K562 (cell line): ENCODE measurements around the gene SLC22A23. TPM values are rescaled to one million over a fixed set of nuclear protein-coding genes. Genes with fewer than 3 reads are reported as not detected.
A peak's percentile ranks its signal among the peaks of the same experiment; 100 is the strongest.

Source experiments
- DPF2 ChIP-seq: fragments of 450-650 bp; IDR thresholded peaks from 2 replicates; pipeline ENCODE4 v1.6.1; 2016
- EWSR1 ChIP-seq: fragments of 450-650 bp; IDR thresholded peaks from 2 replicates; pipeline ENCODE4 v1.6.1; 2018; ENCODE audit warnings: borderline replicate concordance, mild to moderate bottlenecking, low read depth, moderate library complexity; ENCODE audit not compliant: partially characterized antibody
- FOXJ3 ChIP-seq: sonication (generic); formaldehyde crosslinking; IDR thresholded peaks from 2 replicates; pipeline ENCODE4 v1.4.0; 2020; ENCODE audit warnings: mild to moderate bottlenecking, missing genetic modification reagents
- GABPB2 ChIP-seq: fragments of 250-450 bp; sonication (Bioruptor Pico); conservative IDR thresholded peaks from 2 replicates; pipeline ENCODE4 v1.5.1; 2021; ENCODE audit warnings: mild to moderate bottlenecking
- MAZ ChIP-seq, 2 experiments: fragments of 450-650 bp in 1 of 2; sonication (generic) in 1 of 2; formaldehyde crosslinking; IDR thresholded peaks in 1 of 2; conservative IDR thresholded peaks in 1 of 2; 2 replicates each; pipeline versions ENCODE4 v1.4.0 to v1.5.0; 2020; ENCODE audit warnings: mild to moderate bottlenecking in 1 of 2, missing genetic modification reagents in 1 of 2
- MCM3 ChIP-seq: fragments of 450-650 bp; IDR thresholded peaks from 2 replicates; pipeline ENCODE4 v1.6.1; 2016
- MIER1 ChIP-seq: fragments of 450-650 bp; IDR thresholded peaks from 2 replicates; pipeline ENCODE4 v1.6.1; 2016; ENCODE audit warnings: antibody characterized with exemption, mild to moderate bottlenecking, low read depth
- MLLT1 ChIP-seq, 2 experiments: fragments of 450-650 bp; IDR thresholded peaks; 2 replicates each; pipeline ENCODE4 v1.6.1; 2016
- MNT ChIP-seq, 2 experiments: fragments of 450-650 bp; conservative IDR thresholded peaks; 2 replicates each; pipeline ENCODE4 v1.6.1; 2017; ENCODE audit warnings: mild to moderate bottlenecking in 2 of 2, moderate library complexity in 2 of 2
- NFE2 ChIP-seq: IDR thresholded peaks from 2 replicates; pipeline ENCODE4 v1.6.1; 2014; ENCODE audit warnings: antibody characterized with exemption, low read depth
- PCBP1 ChIP-seq: fragments of 200-400 bp; formaldehyde crosslinking; IDR thresholded peaks from 2 replicates; pipeline ENCODE4 v1.6.1; 2018; ENCODE audit warnings: mild to moderate bottlenecking, low read depth, low read length; ENCODE audit not compliant: poor library complexity, severe bottlenecking
- POLR2A ChIP-seq: fragments of 450-650 bp; conservative IDR thresholded peaks from 2 replicates; pipeline ENCODE4 v1.6.1; 2016
- POU5F1 ChIP-seq: fragments of 150-350 bp; IDR thresholded peaks from 2 replicates; pipeline ENCODE4 v1.6.1; 2014; ENCODE audit warnings: borderline replicate concordance, low read length, low read depth, mild to moderate bottlenecking; ENCODE audit not compliant: partially characterized antibody
- RBBP5 ChIP-seq: fragments of 200-600 bp; sonication (generic); IDR thresholded peaks from 2 replicates; pipeline ENCODE4 v1.6.1; 2012; ENCODE audit warnings: borderline replicate concordance, mild to moderate bottlenecking, low read length, control low read depth, inconsistent platforms; ENCODE audit not compliant: insufficient read depth, poor library complexity, severe bottlenecking
- RBM22 ChIP-seq: fragments of 200-400 bp; formaldehyde crosslinking; IDR thresholded peaks from 2 replicates; pipeline ENCODE4 v1.6.1; 2018; ENCODE audit warnings: low read length, low read depth; ENCODE audit not compliant: poor library complexity, severe bottlenecking
- SMAD1 ChIP-seq: fragments of 150-350 bp; IDR thresholded peaks from 2 replicates; pipeline ENCODE4 v1.6.1; 2014; ENCODE audit warnings: low read length, low read depth; ENCODE audit not compliant: partially characterized antibody
- SMAD3 ChIP-seq: fragments of 450-650 bp; formaldehyde crosslinking; conservative IDR thresholded peaks from 2 replicates; pipeline ENCODE4 v1.4.0; 2020; ENCODE audit warnings: mild to moderate bottlenecking
- SP2 ChIP-seq: IDR thresholded peaks from 2 replicates; pipeline ENCODE4 v1.6.1; 2011; ENCODE audit warnings: mild to moderate bottlenecking, low read depth, low read length, moderate library complexity; ENCODE audit not compliant: poor library complexity, severe bottlenecking; ENCODE audit errors: extremely low read depth
- THRA ChIP-seq: fragments of 450-650 bp; IDR thresholded peaks from 2 replicates; pipeline ENCODE4 v1.6.1; 2017; ENCODE audit warnings: mild to moderate bottlenecking, moderate library complexity
- ZNF143 ChIP-seq: sonication (generic); formaldehyde crosslinking; IDR thresholded peaks from 2 replicates; pipeline ENCODE4 v1.9.0; 2022; ENCODE audit warnings: mild to moderate bottlenecking, missing genetic modification reagents
- ZNF146 ChIP-seq: IDR thresholded peaks from one replicate; pipeline ENCODE4 v1.6.1; 2018; ENCODE audit warnings: missing compliant biosample characterization; ENCODE audit not compliant: unreplicated experiment
- ZNF184 ChIP-seq: sonication (generic); formaldehyde crosslinking; IDR thresholded peaks from 2 replicates; pipeline ENCODE4 v1.5.0; 2020; ENCODE audit warnings: missing genetic modification reagents
- ZNF232 ChIP-seq: sonication (generic); formaldehyde crosslinking; IDR thresholded peaks from 2 replicates; pipeline ENCODE4 v1.8.0; 2022; ENCODE audit warnings: mild to moderate bottlenecking, missing genetic modification reagents
- ZNF24 ChIP-seq: fragments of 450-650 bp; IDR thresholded peaks from 2 replicates; pipeline ENCODE4 v1.6.1; 2016
- ZNF316 ChIP-seq: fragments of 450-650 bp; IDR thresholded peaks from 2 replicates; pipeline ENCODE4 v1.6.1; 2016
- ZNF57 ChIP-seq: fragments of 450-650 bp; formaldehyde crosslinking; IDR thresholded peaks from 2 replicates; pipeline ENCODE4 v1.4.0; 2020; ENCODE audit warnings: mild to moderate bottlenecking, moderate library complexity
- ZNF830 ChIP-seq: fragments of 250-450 bp; sonication (Bioruptor Pico); IDR thresholded peaks from 2 replicates; pipeline ENCODE4 v1.5.0; 2021; ENCODE audit warnings: mild to moderate bottlenecking
- polyA plus RNA-seq, 8 experiments: library from polyadenylated mRNA; depleted of rRNA in 4 of 8; stranded (reverse) in 5 of 8; unstranded in 3 of 8; fragments of >200 nt; fragmentation: Nextera tagmentation in 2 of 8; fragmentation: Illumina TruSeq in 1 of 8; extraction: Ambion mirVana in 2 of 8; extraction: Trizol in 1 of 8; gene quantifications; 2 replicates each; pipeline versions ENCODE4 v1.2.1 to v1.2.3, GENCODE V29; 2011 to 2014; ENCODE audit warnings: inconsistent platforms in 1 of 8, missing spikeins in 1 of 8
- total RNA-seq, 7 experiments: library from RNA; depleted of rRNA in 6 of 7; stranded (reverse); fragments of >200 nt in 6 of 7; fragmentation: Illumina TruSeq in 2 of 7; extraction: Trizol in 2 of 7; gene quantifications; 2 replicates each; pipeline versions ENCODE4 v1.2.1 to v1.2.3, GENCODE V29; 2011 to 2021; ENCODE audit warnings: low replicate concordance in 1 of 7

The SLC22A23 gene
- total and polyA plus RNA-seq, 9 of the 15 experiments (the other 6 are each of a cell fraction or from before 2014, with no cell fraction given), result 0.30 to 8.7 (median 2.5) TPM

GRCh38 chr6:3337521-3338350 is 119.1 kb downstream of the SLC22A23 start (continued):
- TF ChIP-seq ZNF316 (no peak), SP2 (no peak), PCBP1 (no peak), ZNF57 (CRISPR knock-in tag) (no peak), ZNF146 (CRISPR knock-in tag) (no peak), FOXJ3 (CRISPR knock-in tag) (no peak), SMAD3 (CRISPR knock-in tag) (no peak), DPF2 (peak; percentile 90), MAZ (CRISPR knock-in tag; conservative IDR thresholded peaks at IDR 0.05 in 1 of 2, IDR thresholded peaks at IDR 0.05 in 1 of 2) (peak; percentile 23 to 53; a peak in 2 of 4 replicates), ZNF24 (no peak), SMAD1 (no peak), EWSR1 (no peak), POLR2A (no peak), NFE2 (peak; percentile 48; the same call in 1 of the 2 replicates), MLLT1 (IDR thresholded peaks at IDR 0.05) (no peak), RBBP5 (peak; percentile 26), GABPB2 (CRISPR knock-in tag) (no peak), ZNF143 (no peak), RBM22 (no peak), ZNF830 (CRISPR knock-in tag) (no peak), ZNF184 (CRISPR knock-in tag) (no peak), MIER1 (no peak), MCM3 (no peak), THRA (no peak), ZNF232 (CRISPR knock-in tag) (no peak), MNT (conservative IDR thresholded peaks at IDR 0.05) (0 out of 4 replicates have a peak, but pooled peaks of 1 of the 2 experiments have one; percentile 22), POU5F1 (no peak)
